Activated T-helper 17 cell treated with anti-CD3 and anti-CD28 coated beads, Interleukin-2, amount 50 U/mL, for 72 hours (primary cell): ENCODE data around the gene PRSS35. TPM values are rescaled to one million over a fixed set of nuclear protein-coding genes. Genes with fewer than 3 reads are reported as not detected.

ENCODE experiments used
- ATAC-seq: fragments of 150-1000 bp; cut with Tn5 transposase; replicated peaks from 2 replicates; pipeline ENCODE4 v1.10.0; 2021; ENCODE audit warnings: mild to moderate bottlenecking, moderate library complexity
- H3K27ac Mint-ChIP-seq: one replicate; pipeline ENCODE4 v1.8.0; 2022; ENCODE audit warnings: mixed read lengths
- H3K27me3 Mint-ChIP-seq: one replicate; pipeline ENCODE4 v1.8.0; 2022; ENCODE audit warnings: mixed read lengths
- H3K36me3 Mint-ChIP-seq: one replicate; pipeline ENCODE4 v1.8.0; 2022; ENCODE audit warnings: low read depth, mild to moderate bottlenecking, mixed read lengths
- H3K4me1 Mint-ChIP-seq: one replicate; pipeline ENCODE4 v1.8.0; 2022; ENCODE audit warnings: mixed read lengths
- H3K4me3 Mint-ChIP-seq: one replicate; pipeline ENCODE4 v1.8.0; 2022; ENCODE audit warnings: mild to moderate bottlenecking, mixed read lengths
- H3K9me3 Mint-ChIP-seq: one replicate; pipeline ENCODE4 v1.8.0; 2022; ENCODE audit warnings: mixed read lengths
- total RNA-seq, 2 donors: library from RNA; stranded (reverse); gene quantifications; one replicate each; pipeline ENCODE4 v1.2.3, GENCODE V29; 2022

Gene PRSS35
- total RNA-seq, 2 donors from 2014 or later: not detected

DNA sequence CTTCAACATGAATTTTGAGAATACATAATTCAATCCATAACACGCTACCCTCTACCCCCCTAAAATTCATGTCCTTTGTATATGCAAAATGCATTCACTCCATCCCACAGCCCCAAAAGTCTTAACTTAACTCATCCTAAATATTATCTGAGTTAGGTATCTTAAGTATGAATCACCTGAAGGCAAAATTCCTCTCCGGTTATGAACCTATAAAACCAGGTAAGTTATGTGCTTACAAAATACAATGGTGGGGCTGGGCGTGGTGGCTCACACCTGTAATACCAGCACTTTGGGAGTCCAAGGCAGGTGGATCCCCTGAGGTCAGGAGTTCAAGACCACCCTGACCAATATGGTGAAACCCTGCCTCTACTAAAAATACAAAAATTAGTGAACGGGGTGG is 23.5 kb upstream of the PRSS35 start:
- Mint-ChIP-seq H3K9me3 (no peaks in the 10 kb centered on the region), H3K36me3 (no peaks in the 10 kb centered on the region), H3K4me1 (no peaks in the 10 kb centered on the region), H3K4me3 (no peak overlapping the region), H3K27ac (no peak overlapping the region), H3K27me3 (no peaks in the 10 kb centered on the region)
- no peak for ATAC-seq

- no peak for ATAC-seq
- H3K4me3 Mint-ChIP-seq: no peak overlapping the region
- no peaks in the 10 kb centered on the region for H3K36me3 Mint-ChIP-seq
- no peaks in the 10 kb centered on the region for H3K4me1 Mint-ChIP-seq
- no peaks in the 10 kb centered on the region for H3K27me3 Mint-ChIP-seq
- no peaks in the 10 kb centered on the region for H3K9me3 Mint-ChIP-seq
- H3K27ac Mint-ChIP-seq: no peak overlapping the region
These were observed 22.0 kb upstream of the PRSS35 start for GRCh38 chr6:83490217-83490807.

GRCh38 chr6:83505356-83505755 is 7.0 kb upstream of the PRSS35 start:
- Mint-ChIP-seq H3K27me3 (no peaks in the 10 kb centered on the region), H3K4me1 (no peaks in the 10 kb centered on the region), H3K9me3 (peaks cover 8% of the 10 kb centered on the region), H3K27ac (no peak overlapping the region), H3K4me3 (no peak overlapping the region), H3K36me3 (no peaks in the 10 kb centered on the region)
- ATAC-seq: no peak

DNA sequence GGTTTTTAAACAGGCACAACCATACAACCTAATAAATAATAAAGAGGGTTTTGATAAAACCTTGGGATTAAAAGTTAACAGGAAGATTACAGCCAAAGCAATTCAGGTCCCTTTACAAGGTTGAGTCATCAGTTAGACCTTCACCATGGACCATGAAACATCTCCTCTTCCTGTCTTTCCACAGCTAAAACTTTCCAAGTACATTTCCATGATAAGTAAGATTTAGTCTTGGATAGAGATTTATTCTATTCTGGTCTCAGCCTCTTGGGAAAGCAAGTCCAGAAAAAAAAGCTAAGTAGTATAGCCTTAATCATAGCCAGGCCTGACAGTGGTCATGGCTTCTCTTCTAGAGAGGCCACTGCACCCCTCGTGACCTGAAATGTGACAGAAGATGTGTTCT is 2.9 kb upstream of the PRSS35 start:
- H3K4me1 Mint-ChIP-seq: no peaks in the 10 kb centered on the region
- H3K36me3 Mint-ChIP-seq: no peaks in the 10 kb centered on the region
- H3K4me3 Mint-ChIP-seq: no peak overlapping the region
- no peak for ATAC-seq
- H3K27me3 Mint-ChIP-seq: peaks cover 22% of the 10 kb centered on the region
- H3K27ac Mint-ChIP-seq: no peak overlapping the region
- H3K9me3 Mint-ChIP-seq: no peaks in the 10 kb centered on the region

DNA sequence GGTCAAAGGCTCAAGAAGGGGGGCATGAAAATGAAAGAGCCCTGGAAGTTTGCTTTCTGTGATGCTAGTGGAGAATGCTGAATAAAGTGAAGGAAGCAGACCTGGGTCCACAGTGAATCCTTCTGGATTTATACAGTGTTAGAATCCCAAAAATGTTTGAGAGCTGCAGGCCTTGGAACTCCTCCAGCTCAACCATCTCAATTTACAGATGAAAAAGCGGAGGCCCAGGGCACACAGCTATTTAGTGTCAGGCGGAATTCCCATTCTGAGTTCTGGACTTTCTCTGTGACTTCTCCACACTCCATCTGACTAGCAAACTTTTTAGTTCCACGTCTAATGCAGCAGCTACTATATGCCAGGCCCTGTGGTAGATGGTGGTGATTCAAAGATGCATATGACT is 1.5 kb upstream of the PRSS35 start:
- no peak overlapping the region for H3K27ac Mint-ChIP-seq
- H3K27me3 Mint-ChIP-seq: peaks cover 22% of the 10 kb centered on the region
- H3K36me3 Mint-ChIP-seq: no peaks in the 10 kb centered on the region
- no peaks in the 10 kb centered on the region for H3K4me1 Mint-ChIP-seq
- H3K9me3 Mint-ChIP-seq: no peaks in the 10 kb centered on the region
- H3K4me3 Mint-ChIP-seq: no peak overlapping the region
- no peak for ATAC-seq

DNA sequence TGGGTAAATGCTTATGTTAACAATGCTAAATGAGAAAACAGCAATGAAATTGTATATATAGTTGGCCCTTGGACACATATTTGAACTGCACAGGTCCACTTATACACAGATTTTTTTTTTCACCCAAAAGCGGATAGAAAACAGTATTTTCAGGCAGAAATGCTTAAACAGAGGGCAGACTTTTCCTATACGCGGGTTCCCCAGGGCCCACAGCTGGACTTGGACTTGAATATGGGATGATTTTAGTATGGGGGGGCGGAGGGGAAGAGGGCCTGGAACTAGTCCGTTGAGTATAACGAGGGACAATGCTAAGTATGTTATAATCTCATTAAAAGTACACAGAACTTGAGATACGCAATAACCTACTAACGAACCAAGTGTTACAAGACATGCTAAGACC is 1.1 kb upstream of the PRSS35 start:
- Mint-ChIP-seq H3K4me1 (no peaks in the 10 kb centered on the region), H3K27me3 (peaks cover 22% of the 10 kb centered on the region), H3K36me3 (no peaks in the 10 kb centered on the region), H3K9me3 (no peaks in the 10 kb centered on the region), H3K27ac (no peak overlapping the region), H3K4me3 (peak overlapping the region; percentile 58)
- ATAC-seq: no peak

GRCh38 chr6:83514466-83514865 is 2.1 kb downstream of the PRSS35 start:
- no peaks in the 10 kb centered on the region for H3K9me3 Mint-ChIP-seq
- H3K36me3 Mint-ChIP-seq: no peaks in the 10 kb centered on the region
- peaks cover 31% of the 10 kb centered on the region for H3K27me3 Mint-ChIP-seq
- H3K27ac Mint-ChIP-seq: no peak overlapping the region
- H3K4me1 Mint-ChIP-seq: no peaks in the 10 kb centered on the region
- ATAC-seq: no peak
- H3K4me3 Mint-ChIP-seq: no peak overlapping the region

- Mint-ChIP-seq H3K9me3 (no peaks in the 10 kb centered on the region), H3K36me3 (no peaks in the 10 kb centered on the region), H3K4me3 (no peak overlapping the region), H3K4me1 (no peaks in the 10 kb centered on the region), H3K27me3 (peaks cover 31% of the 10 kb centered on the region), H3K27ac (no peak overlapping the region)
- ATAC-seq: no peak
These were observed 2.6 kb downstream of the PRSS35 start for GRCh38 chr6:83514866-83515466.

- H3K27ac Mint-ChIP-seq: no peak overlapping the region
- no peak for ATAC-seq
- no peak overlapping the region for H3K4me3 Mint-ChIP-seq
- no peaks in the 10 kb centered on the region for H3K36me3 Mint-ChIP-seq
- peaks cover 21% of the 10 kb centered on the region for H3K27me3 Mint-ChIP-seq
- H3K9me3 Mint-ChIP-seq: no peaks in the 10 kb centered on the region
- no peaks in the 10 kb centered on the region for H3K4me1 Mint-ChIP-seq
These were observed 5.2 kb downstream of the PRSS35 start for GRCh38 chr6:83517500-83517899.

- H3K27me3 Mint-ChIP-seq: peaks cover 20% of the 10 kb centered on the region
- ATAC-seq: no peak
- no peaks in the 10 kb centered on the region for H3K36me3 Mint-ChIP-seq
- H3K27ac Mint-ChIP-seq: no peak overlapping the region
- H3K4me1 Mint-ChIP-seq: no peaks in the 10 kb centered on the region
- no peak overlapping the region for H3K4me3 Mint-ChIP-seq
- no peaks in the 10 kb centered on the region for H3K9me3 Mint-ChIP-seq
These were observed 6.6 kb downstream of the PRSS35 start for GRCh38 chr6:83518816-83519480.

DNA sequence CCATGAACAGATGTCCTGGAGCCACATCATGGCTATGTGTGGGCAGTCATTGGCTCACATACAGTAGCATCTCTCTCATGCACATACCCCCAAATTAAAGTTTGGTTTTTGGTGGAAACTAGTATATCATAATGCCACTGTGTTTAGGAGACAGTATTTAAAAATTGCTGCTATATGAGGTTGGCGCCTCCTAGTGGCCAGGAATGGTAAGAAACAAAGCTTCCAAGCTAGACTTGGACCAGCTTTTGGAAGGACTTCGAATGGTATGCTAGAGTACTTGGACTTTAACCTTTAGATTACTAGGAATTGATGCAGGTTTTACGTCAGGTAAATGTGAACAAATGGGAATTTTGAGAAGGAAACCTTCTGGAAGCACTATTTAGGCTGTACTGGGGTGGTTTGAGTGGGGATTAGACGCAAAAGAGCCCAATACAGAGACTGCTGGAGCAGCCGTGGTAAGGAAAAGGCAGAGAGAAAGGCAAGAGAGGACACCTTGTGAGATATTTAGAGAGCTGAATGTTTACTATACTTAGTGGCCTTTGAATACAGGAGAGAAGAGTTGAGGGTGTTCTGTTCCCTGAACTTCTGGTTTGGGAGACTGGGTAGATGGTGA is 23.8 kb downstream of the PRSS35 start:
- H3K4me3 Mint-ChIP-seq: no peak overlapping the region
- ATAC-seq: no peak
- no peaks in the 10 kb centered on the region for H3K9me3 Mint-ChIP-seq
- H3K27ac Mint-ChIP-seq: no peak overlapping the region
- no peaks in the 10 kb centered on the region for H3K4me1 Mint-ChIP-seq
- peaks cover 5% of the 10 kb centered on the region for H3K27me3 Mint-ChIP-seq
- H3K36me3 Mint-ChIP-seq: no peaks in the 10 kb centered on the region

DNA sequence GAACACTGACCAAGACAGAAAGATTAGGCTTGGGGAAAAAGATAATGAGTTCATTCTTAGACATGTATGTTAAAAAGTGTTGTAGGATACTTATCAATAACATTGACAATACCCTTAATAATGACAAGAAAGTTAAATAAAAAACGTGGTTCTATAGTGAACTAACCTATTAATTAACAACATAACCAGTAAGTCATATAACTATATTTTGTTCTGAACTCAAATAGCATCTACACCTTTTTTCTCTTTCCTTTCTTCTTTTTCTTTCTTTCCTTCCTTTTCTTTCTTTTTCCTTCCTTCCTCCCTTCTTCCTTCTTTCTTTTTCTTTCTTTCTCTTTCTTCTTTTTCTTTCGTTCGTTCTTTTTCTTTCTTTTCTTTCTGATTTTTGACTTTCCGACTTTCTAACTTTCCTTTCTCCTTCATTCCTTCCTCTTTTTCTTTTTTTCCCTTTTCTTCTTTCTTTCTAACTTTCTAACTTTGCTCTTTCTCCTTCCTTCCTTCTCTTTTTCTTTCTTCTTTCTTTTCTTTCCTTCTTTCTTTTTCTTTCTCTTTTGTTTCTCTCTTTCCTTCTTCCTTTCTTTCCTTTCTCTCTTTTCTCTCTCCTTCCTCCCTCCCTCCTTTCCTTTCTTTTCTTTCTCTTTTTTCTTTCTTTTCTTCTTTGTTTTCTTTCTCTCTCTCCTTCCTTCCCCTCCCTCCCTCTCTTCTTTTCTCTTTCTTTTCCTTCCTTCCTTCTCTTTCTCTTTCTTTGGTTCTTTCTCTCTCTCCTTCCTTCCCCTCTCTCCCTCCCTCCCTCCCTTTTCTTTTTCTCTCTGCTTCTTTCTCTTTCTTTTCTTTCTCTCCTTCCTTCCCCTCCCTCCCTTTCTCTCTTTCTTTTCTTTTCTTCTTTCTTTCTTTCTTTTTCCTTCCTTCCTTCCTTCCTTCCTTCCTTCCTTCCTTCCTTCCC is 24.6 kb downstream of the PRSS35 start:
- no peaks in the 10 kb centered on the region for H3K4me1 Mint-ChIP-seq
- H3K9me3 Mint-ChIP-seq: no peaks in the 10 kb centered on the region
- no peak overlapping the region for H3K27ac Mint-ChIP-seq
- H3K4me3 Mint-ChIP-seq: no peak overlapping the region
- H3K27me3 Mint-ChIP-seq: peaks cover 5% of the 10 kb centered on the region
- ATAC-seq: no peak
- H3K36me3 Mint-ChIP-seq: no peaks in the 10 kb centered on the region

DNA sequence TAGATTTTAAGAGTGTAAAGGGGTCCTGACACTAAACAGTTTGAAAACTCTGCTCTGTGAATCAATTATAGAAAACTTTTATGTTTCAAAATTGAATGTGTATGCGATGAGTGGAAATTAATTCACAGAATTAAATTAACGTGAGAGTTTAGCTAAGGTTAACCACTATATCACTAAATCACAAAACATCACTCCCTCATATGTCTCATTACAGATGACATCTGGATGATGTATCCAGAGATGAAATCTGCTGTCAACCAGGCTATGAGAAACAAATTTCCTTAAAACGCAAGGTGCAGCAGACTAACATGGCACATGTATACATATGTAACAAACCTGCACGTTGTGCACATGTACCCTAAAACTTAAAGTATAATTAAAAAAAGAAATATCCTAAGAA is 27.3 kb downstream of the PRSS35 start:
- no peak for ATAC-seq
- H3K27ac Mint-ChIP-seq: no peak overlapping the region
- H3K9me3 Mint-ChIP-seq: no peaks in the 10 kb centered on the region
- H3K4me1 Mint-ChIP-seq: no peaks in the 10 kb centered on the region
- H3K27me3 Mint-ChIP-seq: peaks cover 4% of the 10 kb centered on the region
- H3K36me3 Mint-ChIP-seq: no peaks in the 10 kb centered on the region
- H3K4me3 Mint-ChIP-seq: no peak overlapping the region

- Mint-ChIP-seq H3K36me3 (no peaks in the 10 kb centered on the region), H3K27me3 (peaks cover 8% of the 10 kb centered on the region), H3K4me3 (no peak overlapping the region), H3K9me3 (peaks cover 4% of the 10 kb centered on the region), H3K4me1 (no peaks in the 10 kb centered on the region), H3K27ac (no peak overlapping the region)
- peak; percentile 54 for ATAC-seq
These were observed 34.3 kb downstream of the PRSS35 start for GRCh38 chr6:83546636-83547035.
